Measurements from ENCODE around the gene ACTN1. TPM values are rescaled to one million over a fixed set of nuclear protein-coding genes. Genes with fewer than 3 reads are reported as not detected.

Gene ACTN1
- total and polyA plus RNA-seq, 2 of the 8 experiments (the other 6 are each of a cell fraction or from before 2014, with no cell fraction given), result 236 to 262 TPM

GRCh38 chr14:68962681-68963080, 16.4 kb downstream of the ACTN1 start:
- Histone ChIP-seq H3K23ac (ENCODE audit: insufficient read length) (no peak overlapping the region), H3K36me3 (ENCODE audit: control insufficient read depth in 2 of 4, insufficient read depth in 4 of 4, low read length in 3 of 4) (peaks cover 0 to 2% (median under 1%) of the 10 kb centered on the region in 4 experiments; a peak in 3 of 8 replicates), H2BK20ac (ENCODE audit: low read length) (no peak overlapping the region), H3K14ac (ENCODE audit: insufficient read length) (no peak overlapping the region), H2AFZ (ENCODE audit: low read length) (no peak overlapping the region), H3K4me2 (ENCODE audit: insufficient read depth in 1 of 2, low read depth in 2 of 2, low read length in 2 of 2) (no peak overlapping the region), H2BK12ac (ENCODE audit: low read depth, low read length) (no peak overlapping the region), H2BK5ac (ENCODE audit: low read depth, low read length) (no peak overlapping the region), H3K56ac (replicated peaks; ENCODE audit: insufficient read length, low read depth, low read length) (no peak overlapping the region), H3K27ac (ENCODE audit: low read depth, low read length) (peak overlapping the region; percentile 43; the same call in 1 of the 2 replicates), H3K9ac (replicated peaks in 1 of 4; ENCODE audit: extremely low read depth in 1 of 4, low read depth in 3 of 4, low read length in 3 of 4) (no peak overlapping the region; a peak in 1 of 7 replicates), H4K91ac (replicated peaks; ENCODE audit: insufficient read length, low read length) (no peak overlapping the region), H3K18ac (ENCODE audit: extremely low read depth, low read length) (no peak overlapping the region), H3K79me2 (ENCODE audit: control insufficient read depth in 1 of 2, insufficient read depth in 2 of 2, low read length in 2 of 2) (peaks cover 20 to 100% of the 10 kb centered on the region in 2 experiments), H3K23me2 (ENCODE audit: low read depth, low read length) (no peaks in the 10 kb centered on the region), H2BK15ac (ENCODE audit: low read length) (no peak overlapping the region), H2BK120ac (replicated peaks; ENCODE audit: low read depth, low read length) (no peak overlapping the region), H3K4me1 (replicated peaks in 1 of 4; ENCODE audit: control insufficient read depth in 3 of 4, insufficient read depth in 4 of 4, low read length in 3 of 4) (peaks cover 0 to 20% (median 11%) of the 10 kb centered on the region in 4 experiments; a peak in 4 of 7 replicates), H3K4me3 (ENCODE audit: extremely low read depth in 1 of 4, insufficient read depth in 2 of 4, low read depth in 3 of 4, low read length in 4 of 4) (no peak overlapping the region), H4K5ac (ENCODE audit: insufficient read length, low read depth, low read length) (no peak overlapping the region), H3K79me1 (ENCODE audit: low read depth, low read length) (peaks cover 40% of the 10 kb centered on the region), H3K27me3 (replicated peaks in 1 of 4; ENCODE audit: control insufficient read depth in 3 of 4, extremely low read depth in 1 of 4, insufficient read depth in 3 of 4, low read length in 3 of 4) (no peaks in the 10 kb centered on the region), H3K4ac (replicated peaks; ENCODE audit: insufficient read length, low read depth, low read length) (no peak overlapping the region), H2AK5ac (ENCODE audit: low read depth, low read length) (no peak overlapping the region), H4K20me1 (replicated peaks in 1 of 2; ENCODE audit: control insufficient read depth in 1 of 2, insufficient read depth in 2 of 2, low read length in 2 of 2) (peaks cover 47 to 54% of the 10 kb centered on the region in 2 experiments), H4K8ac (ENCODE audit: extremely low read depth, insufficient read depth, low read length) (no peak overlapping the region), H3K9me3 (ENCODE audit: insufficient read depth in 2 of 2, low read depth in 1 of 2, low read length in 1 of 2) (no peaks in the 10 kb centered on the region)
- POLR2A ChIA-PET (ENCODE audit: partially characterized antibody), result interaction anchor here (0.6 to 2.1 kb wide), 2 partner anchors 13 to 409 kb away, joined by 3 to 14 read pairs; no protein-coding TSS in a partner anchor
- WGBS, 2 experiments (ENCODE audit: extremely low coverage in 1 of 2, insufficient coverage in 1 of 2, insufficient read length in 1 of 2, insufficient replicate concordance in 2 of 2, low coverage in 1 of 2, low lambda C conversion rate in 2 of 2, missing lambda C conversion rate in 1 of 2), result 90% methylated on average over 3 of the region's 3 CpGs; no CpG with 5 or more reads in 1 of the 2 experiments
- CTCF ChIA-PET (ENCODE audit: partially characterized antibody), result interaction anchor here (1.0 to 19.1 kb wide), 4 partner anchors 13 to 145 kb away, joined by 3 to 291 read pairs (median 4); no protein-coding TSS in a partner anchor
- no peak for TF ChIP-seq RNF2 (IDR thresholded peaks at IDR 0.05; ENCODE audit: borderline replicate concordance, low read depth, low read length, missing control alignments, poor library complexity, severe bottlenecking)
- no peak for TF ChIP-seq JUND (IDR thresholded peaks at IDR 0.05; ENCODE audit: low read length)
- TF ChIP-seq SIRT6 (IDR thresholded peaks at IDR 0.05; ENCODE audit: low read length), result no peak
- FAIRE-seq, result no peak
- no peak for DNase-seq (ENCODE audit: low read depth in 1 of 2, low spot score in 2 of 2)

All from H1 (cell line).